ENCODE measurements around the gene BBS9.

- TF ChIP-seq CTCF (IDR thresholded peaks at IDR 0.05) (no peak), POLR2A (IDR thresholded peaks at IDR 0.05) (no peak)
Measured at GRCh38 chr7:33448035-33448434, 318.7 kb downstream of the BBS9 start.

Data from testis (tissue), 2 donors.